K562 (cell line): ENCODE data around the gene FBP1.

Experiments used
- CBX2 ChIP-seq: fragments of 200-600 bp; sonication (generic); IDR thresholded peaks from one replicate; pipeline ENCODE4 v1.6.1; 2012; ENCODE audit warnings: mild to moderate bottlenecking, low read length, inconsistent platforms; ENCODE audit not compliant: insufficient read depth, poor library complexity, severe bottlenecking
- MXI1 ChIP-seq: IDR thresholded peaks from 2 replicates; pipeline ENCODE4 v1.6.1; 2011; ENCODE audit warnings: low read depth, mild to moderate bottlenecking, improper control_type of control experiment, low read length
- POLR2A ChIP-seq: fragments of 450-650 bp; conservative IDR thresholded peaks from 2 replicates; pipeline ENCODE4 v1.6.1; 2016
- POLR2AphosphoS5 ChIP-seq: IDR thresholded peaks from 2 replicates; pipeline ENCODE4 v1.6.1; 2011; ENCODE audit warnings: mild to moderate bottlenecking, low read depth, low read length, moderate library complexity; ENCODE audit not compliant: control insufficient read depth, insufficient read depth
- RCOR1 ChIP-seq, 2 experiments: IDR thresholded peaks; 2 replicates each; pipeline ENCODE4 v1.6.1; 2012; ENCODE audit warnings: low read depth in 2 of 2, low read length in 2 of 2, borderline replicate concordance in 1 of 2, improper control_type of control experiment in 1 of 2
- TAF9B ChIP-seq: fragments of 450-650 bp; IDR thresholded peaks from 2 replicates; pipeline ENCODE4 v1.6.1; 2018; ENCODE audit warnings: mild to moderate bottlenecking; ENCODE audit not compliant: partially characterized antibody

- TF ChIP-seq MXI1, result no peak
- TF ChIP-seq TAF9B, result no peak
- TF ChIP-seq CBX2, result no peak
- no peak for TF ChIP-seq RCOR1 (IDR thresholded peaks at IDR 0.05; ENCODE audit: borderline replicate concordance in 1 of 2, low read depth in 2 of 2, low read length in 2 of 2)
- no peak for TF ChIP-seq POLR2AphosphoS5
- TF ChIP-seq POLR2A, result no peak
Measured at GRCh38 chr9:94650949-94651348, 11.6 kb upstream of the FBP1 start.
